Stimulated activated CD4-positive, alpha-beta T cell treated with anti-CD3 and anti-CD28 coated beads, Interleukin-4, amount 100 ng/mL, for 1 hour (primary cell): ENCODE measurements around the gene ADGB.
A peak's percentile ranks its signal among the peaks of the same experiment; 100 is the strongest.
"Not testable (repeated sequence)": the region's sequence is repeated elsewhere in the genome, so short reads cannot be mapped to it uniquely, and the experiment has no call there.

Experiments used
- DNase-seq: peaks from one replicate; pipeline ENCODE4 v3.0.0-alpha.2; 2020

ADGB gene

DNA sequence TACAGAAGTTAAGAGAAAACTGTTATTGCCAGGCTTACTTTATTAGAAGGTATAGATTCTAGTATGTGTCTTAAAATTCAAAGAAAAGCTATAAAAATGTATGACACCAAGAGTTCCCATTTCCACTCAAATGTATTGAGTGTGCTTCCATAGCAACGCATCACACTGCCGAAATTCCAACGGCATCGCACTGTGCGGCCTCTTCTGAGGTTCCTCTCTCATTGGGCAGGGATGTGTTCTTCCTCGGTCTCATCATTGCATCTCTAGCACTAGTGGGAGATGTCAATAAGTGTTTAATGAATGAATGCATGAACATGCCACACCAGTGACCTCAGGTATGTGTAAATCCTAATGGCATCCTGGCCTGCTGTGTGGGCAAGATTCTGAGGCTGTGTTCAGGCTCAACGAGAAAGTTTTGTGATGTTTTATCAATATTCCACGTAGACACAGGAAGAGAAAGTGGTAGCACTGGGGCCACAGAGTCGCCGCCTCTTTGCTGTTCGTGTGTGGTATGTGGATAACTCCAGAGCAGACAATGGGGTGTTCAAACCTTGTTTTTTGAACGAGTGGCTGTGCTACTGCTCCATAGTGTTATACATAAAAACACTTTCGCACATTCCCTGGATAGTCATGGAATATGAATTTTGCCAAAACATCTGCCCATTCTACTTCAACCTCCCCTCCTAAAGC is 171.6 kb downstream of the ADGB start:
- no peak for DNase-seq

DNA sequence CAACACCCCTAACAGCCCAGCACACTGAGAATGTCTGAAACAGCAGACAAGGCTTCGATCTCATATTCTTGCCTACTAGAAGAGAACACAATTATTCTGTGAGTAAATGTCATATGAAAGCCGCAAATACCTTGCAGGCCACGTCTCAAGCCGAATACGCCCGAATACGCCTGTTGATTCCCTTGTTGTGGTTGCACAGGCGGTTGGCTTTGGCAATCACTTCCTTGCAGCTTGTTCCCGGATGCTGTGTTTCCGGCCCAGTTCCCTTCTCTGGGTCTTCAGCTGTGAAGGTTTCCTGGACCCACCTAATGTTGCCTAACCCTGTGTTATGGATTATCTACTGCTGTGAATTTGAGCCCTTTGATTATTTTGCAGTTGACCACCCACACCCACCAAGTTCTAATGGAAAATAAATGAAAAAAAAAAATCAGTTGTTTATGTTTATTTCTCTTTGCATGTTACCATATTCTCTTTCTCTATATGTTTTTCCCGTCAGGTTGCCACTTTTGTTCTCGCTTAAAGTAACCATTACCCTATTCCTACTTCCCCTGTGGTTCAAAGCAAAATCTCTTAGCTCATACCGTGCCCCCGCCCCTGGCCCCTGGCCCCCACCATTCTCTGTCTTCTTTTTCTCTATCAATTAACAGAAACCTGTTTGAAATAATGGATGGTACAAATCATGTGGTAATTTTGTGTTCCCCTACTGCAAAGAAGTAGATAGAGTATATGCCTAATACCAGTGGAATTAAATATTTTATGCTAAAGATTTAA is 172.4 kb downstream of the ADGB start:
- DNase-seq: peak; percentile 13

DNA sequence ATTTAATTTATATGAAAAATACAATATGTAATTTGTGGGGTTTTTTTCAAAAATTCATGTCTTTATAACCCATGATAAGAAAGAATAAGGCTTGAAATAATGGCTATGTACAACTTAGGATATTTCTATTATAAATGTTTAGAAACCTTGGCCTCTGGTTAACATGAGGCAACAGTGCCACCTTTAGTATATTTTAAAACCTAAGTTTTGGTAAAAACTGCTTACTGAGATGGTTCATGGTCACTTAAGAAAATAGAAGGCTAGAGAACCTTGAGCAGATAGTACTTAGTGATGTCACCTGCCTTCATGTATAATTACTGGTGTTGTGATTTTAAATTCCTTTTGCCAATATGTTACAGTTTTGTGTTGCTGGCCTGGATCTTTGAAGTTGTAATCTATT is 176.4 kb downstream of the ADGB start:
- DNase-seq: no peak

DNA sequence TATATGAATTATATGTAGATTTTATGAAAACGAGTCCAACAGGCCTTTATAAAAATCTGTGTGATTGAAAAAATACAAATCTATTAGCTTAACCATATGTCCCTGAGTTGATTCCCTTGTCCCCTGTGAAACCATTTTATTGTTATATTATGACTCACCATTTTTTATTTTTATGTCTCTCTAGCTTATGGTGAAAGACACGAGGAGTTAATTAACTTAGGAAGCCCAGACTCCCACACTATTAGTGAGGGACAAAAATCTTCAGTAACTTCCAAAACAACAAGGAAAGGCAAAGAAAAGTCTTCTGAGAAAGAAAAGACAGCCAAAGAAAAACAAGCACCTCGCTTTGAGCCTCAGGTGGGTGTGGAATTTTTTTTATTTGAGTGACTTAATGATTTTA is 183.1 kb downstream of the ADGB start:
- no peak for DNase-seq

DNA sequence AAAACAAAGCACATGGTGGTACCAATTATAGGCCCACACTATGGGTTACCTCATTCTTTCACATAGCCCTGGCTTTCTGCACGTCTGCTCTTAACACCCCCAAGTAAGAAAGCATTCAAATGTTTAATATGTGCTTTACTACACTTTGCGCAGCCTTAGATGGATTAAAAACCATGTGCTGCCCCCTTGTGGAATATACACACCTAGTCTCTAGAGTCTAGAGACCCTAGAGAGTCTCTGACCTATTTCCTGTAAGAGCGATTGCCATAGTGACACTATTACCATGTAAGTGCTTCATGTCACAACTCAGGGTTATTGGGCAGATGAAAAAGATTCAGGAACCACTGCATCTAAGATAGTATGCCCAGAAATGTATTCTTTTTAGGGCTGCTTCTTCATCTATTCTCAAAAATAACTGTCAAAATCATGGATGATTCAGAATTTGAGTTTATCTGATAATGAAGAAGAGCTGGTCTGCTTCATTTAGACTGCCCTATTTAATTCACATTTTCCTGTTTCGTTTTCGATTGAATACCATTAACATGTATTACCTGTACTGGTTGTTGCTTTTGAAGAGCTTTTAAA is 186.3 kb downstream of the ADGB start:
- DNase-seq: no peak

DNA sequence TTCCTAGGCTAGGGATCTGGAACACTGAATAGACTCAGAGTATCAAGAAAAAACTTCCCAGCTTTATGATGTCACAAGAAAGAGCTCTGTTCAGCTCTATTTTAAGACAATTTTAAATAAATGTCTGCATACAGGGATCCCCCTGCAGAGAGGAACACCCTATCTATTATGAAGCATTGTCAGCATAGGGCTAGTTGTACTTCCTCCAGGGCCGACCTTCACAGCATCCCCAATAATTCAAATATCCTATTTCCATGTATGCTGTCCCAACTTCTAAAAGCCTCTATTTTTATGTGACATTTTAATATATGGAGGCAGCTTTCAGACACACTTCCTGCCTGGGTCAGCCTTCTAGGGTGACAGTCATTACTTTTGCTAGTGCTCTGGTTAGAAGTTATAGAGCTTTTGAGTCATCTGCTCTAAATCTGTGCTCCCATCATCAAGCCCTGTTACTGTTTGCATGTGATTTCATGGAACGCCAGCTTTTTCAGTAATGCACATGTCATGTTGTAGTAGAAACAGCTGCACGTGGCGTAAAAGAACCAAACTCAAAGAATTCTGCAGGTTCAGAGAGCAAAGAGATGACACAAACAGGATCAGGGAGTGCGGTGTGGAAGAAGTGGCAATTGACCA is 189.2 kb downstream of the ADGB start:
- no peak for DNase-seq

DNA sequence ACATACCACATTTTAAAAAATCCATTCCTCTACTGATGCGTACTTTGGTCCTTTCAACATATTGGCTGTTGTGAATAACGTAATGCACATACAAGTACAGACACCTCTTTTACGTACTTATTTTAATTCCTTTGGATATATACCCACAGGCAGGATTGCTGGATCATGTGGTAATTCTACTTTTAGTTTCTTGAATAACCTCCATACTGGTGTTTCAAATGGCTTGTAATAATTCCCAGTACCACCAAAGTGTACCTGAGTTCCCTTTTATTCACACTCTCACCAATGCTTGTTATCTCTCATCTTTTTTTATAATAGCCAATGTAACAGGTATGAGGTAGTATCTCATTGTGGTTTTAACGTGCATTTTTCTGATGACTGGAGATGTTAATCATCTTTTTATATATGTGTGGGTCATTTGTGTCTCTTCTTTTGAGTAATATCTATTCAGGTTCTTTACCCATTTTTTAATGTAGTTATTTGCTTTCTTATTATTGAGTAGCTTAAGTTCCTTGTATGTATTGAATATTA is 191.9 kb downstream of the ADGB start:
- no peak for DNase-seq

DNA sequence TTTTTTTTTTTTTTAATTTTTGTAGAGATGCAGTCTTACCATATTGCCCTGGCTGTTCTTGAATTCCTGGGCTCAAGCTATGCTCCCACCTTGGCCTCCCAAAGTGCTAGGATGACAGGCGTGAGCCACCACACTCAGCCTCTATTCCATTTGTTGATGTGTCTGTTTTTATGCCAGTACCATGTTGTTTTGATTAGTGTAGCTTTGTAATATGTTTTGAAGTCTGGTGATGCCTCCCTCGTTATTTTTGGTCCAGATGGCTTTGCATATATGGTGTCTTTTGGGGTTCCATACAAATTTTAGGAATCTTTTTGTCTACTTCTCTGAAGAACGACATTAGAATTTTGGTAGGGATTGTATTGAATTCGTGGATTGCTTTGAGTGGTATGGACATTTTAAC is 193.2 kb downstream of the ADGB start:
- DNase-seq: no peak

DNA sequence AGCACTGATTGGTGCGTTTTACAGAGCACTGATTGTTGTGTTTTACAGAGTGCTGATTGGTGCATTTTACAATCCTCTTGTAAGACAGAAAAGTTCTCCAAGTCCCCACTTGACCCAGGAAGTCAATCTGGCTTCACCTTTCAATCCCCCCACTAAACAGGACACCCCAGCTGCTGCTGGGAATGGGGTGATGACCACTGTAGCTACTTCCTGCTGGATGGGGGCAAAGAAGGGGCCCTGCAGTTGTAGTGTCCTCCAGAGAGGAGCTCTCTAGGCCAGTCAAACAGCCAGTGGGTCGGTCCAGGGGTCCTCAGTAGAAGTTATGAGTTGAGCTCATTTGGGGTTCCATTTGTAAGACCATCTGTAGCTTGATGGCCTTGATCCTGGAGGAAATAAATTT is 194.4 kb downstream of the ADGB start:
- DNase-seq: not testable (repeated sequence)

DNA sequence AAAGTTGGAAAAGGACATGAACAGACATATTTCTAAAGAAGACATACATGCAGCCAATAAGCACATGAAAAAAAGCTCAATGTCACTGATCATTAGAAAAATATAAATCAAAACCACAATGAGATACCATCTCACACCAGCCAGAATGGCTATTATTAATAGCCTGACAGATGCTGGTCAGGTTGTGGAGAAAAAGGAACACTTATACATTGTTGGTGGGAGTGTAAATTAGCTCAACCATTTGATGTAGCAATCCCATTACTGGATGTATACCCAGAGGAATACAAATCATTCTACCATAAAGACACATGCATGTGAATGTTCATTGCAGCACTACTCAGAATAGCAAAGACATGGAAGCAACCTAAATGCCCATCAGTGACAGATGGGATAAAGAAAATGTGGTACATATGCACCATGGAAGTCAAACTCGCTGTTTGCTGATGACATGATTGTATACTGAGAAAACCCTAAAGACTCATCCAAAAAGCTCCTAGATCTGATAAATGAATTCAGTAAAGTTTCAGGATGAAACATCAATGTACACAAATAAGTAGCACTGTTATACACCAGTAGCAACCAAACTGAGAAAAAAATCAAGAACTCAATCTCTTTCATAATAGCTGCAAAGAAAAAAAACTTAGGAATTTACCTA is 196.8 kb downstream of the ADGB start:
- DNase-seq: no peak

DNA sequence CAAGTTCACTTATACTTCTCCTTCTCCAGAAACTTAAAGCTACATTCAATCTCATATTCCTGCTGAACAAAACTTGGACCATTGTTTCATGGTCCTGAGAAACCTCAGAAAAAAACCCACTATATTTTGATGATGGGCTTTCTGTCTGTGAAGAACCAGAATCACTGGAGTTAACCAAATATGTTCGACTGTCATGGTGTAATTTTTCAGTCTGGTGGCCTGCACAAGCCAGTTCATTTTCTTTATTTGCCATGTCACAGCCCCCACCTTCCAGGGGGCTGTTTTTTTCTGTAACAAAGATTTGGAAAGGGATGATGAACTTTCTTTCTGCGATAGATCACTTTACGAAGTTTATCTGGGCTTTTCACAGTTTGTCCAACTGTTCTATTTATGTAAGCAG is 204.4 kb downstream of the ADGB start:
- not testable (repeated sequence) for DNase-seq

DNA sequence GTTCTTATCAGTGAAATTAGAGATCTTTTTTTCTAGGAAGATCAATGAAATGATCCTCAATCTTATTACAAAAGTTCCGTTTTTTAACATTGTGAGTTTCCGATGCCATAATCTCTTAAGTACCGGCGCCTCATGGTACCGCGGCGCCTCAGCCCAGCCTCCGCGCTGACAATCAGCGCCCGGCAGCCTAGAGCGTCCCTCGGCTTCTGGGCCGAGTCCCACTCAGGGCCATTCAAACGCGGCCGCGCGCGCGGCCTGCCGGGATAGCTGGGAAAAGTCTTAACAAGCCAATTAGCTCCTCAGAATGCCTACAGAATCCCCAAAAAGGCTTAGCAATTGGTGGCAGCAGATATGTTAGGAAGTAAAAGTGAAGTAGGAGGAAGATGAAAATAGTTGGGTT is 204.8 kb downstream of the ADGB start:
- DNase-seq: no peak

DNA sequence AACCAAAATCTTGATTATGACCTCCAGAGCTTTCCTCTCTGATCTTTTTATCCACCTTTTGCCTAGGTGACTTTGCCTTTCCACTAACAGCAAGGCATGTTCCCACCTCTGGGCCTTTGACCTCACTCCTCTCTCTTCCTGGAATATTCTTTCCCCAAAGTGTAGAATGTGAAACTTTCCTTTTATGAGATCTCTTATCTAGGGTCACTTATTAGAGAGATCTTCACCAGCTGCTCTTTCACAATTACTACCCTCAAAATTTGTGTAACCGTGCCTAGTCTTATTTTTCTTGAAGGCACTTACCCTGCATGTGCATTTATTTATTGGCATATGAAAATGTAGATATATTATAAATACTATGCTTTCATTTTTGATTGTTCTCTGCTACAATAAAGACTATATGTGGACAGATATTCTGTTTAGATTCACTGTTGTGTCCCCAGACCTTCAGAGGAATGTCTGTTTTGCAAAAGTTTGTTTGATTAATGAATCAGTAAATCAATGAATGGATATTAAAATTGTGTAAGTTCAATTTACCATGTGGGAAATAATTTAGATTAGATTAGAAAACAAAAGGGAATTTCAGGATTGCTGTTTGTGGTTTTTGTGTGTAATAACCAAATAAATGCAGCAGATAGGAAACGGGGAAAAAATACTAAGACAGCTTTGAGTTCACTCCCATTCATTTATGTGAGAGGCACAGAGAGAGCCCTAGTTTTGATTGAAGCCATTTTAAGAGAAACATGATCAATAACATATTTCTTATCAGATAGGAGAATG is 207.0 kb downstream of the ADGB start:
- DNase-seq: no peak

DNA sequence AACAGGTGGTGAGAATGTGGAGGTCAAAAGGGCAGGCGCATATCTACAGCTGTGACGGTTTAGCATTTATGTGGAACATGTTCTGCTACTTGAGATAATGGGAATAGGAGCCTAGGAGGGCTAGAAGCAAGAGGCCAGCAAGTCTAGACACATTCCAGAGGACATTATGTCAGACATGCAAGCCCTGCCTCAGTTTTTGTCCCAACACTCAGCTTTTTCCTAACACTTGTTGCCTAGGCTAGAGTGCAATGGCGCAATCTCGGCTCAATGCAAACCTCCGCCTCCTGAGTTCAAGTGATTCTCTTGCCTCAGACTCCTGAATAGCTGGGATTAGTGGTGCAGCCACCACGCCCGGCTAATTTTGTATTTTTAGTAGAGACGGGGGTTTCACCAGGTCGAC is 210.2 kb downstream of the ADGB start:
- DNase-seq: not testable (repeated sequence)

DNA sequence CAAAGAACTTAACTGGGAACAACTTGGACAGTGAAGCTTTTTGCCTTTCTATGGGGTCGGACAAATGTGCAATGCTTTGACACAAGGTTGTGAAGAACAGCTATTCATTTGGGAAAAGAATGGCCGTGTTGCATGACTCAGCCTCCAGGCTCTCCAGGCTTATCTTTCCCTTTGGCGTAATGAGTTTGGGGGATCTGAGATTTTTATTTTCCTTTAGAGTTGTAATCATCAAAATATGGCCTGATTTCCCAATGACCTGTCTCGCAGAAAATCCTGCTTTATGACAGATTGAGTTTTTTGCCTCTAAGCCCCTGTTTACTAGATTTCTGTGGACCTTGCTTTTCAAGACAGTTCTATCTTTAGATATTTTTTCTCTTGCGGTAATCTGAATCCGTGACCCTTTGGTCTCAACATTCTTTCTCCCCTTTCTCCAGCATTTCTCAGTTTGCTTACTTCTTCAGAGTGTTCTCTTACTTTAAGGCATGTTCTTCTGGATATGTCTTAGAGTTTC is 214.1 kb downstream of the ADGB start:
- DNase-seq: not testable (repeated sequence)

DNA sequence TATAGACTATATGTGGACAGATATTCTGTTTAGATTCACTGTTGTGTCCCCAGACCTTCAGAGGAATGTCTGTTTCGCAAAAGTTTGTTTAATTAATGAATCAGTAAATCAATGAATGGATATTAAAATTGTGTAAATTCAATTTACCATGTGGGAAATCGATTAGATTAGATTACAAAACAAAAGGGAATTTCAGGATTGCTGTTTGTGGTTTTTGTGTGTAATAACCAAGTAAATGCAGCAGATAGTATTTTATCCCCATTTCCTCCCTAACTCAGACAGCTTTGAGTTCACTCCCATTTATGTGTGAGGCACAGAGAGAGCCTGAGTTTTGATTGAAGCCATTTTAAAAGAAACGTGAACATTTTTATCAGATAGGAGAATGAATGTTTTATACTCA is 214.8 kb downstream of the ADGB start:
- no peak for DNase-seq

DNA sequence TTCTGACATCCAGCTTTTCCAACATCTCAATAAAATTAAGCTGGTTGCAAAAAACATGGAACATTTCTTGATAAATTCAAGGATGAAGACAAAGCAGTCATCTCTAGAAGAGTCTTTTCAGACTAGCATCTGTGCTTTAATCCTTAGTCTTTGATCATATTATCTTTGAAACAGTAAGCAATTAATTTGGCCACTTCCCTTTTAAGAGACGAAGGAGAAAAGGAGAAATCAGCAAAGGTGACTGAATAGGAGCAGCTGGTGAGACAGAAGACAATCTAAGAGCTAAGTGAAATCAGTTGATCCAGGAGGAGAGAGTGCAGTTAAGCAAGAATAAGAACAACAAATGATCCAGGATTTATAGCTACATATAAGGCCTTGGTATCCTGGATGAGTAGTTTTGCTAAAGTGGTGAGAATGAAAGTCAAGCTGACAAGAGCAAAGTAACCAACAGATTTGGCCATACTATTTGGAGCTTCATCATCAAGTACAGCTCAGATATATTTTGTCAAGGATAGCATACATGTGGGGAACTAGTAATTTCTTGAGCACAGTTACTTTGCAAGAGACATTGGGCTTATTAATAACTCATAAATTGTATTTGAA is 215.5 kb downstream of the ADGB start:
- DNase-seq: no peak

DNA sequence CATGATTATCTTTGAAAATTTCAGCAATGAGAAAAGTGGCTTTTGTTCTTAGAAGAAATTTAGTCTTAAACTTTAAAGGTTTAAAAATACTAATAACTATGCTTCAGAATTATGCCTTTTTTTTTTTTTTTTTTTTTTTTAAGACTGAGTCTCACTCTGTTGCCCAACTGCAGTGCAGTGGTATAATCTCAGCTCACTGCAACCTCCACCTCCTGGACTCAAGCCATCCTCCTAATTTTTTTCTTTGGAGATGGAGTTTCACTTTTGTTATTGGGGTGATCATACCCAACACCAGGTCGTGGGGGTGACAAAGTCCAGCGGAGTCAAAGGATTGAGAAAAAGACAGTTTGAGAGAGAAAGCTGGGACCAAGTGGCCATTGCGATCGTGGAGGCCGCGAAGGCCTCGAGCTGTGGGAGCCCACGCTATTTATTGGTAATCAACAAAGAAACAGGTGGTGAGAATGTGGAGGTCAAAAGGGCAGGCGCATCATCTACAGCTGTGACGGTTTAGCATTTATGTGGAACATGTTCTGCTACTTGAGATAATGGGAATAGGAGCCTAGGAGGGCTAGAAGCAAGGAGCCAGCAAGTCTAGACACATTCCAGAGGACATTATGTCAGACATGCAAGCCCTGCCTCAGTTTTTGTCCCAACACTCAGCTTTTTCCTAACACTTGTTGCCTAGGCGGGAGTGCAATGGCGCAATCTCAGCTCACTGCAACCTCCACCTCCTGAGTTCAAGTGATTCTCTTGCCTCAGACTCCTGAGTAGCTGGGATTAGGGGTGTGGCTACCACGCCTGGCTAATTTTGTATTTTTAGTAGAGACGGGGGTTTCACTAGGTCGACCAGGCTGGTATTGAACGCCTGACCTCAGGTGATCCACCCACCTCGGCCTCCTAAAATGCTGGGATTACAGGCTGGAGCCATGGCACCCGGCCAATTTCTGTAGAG is 217.0 kb downstream of the ADGB start:
- not testable (repeated sequence) for DNase-seq

DNA sequence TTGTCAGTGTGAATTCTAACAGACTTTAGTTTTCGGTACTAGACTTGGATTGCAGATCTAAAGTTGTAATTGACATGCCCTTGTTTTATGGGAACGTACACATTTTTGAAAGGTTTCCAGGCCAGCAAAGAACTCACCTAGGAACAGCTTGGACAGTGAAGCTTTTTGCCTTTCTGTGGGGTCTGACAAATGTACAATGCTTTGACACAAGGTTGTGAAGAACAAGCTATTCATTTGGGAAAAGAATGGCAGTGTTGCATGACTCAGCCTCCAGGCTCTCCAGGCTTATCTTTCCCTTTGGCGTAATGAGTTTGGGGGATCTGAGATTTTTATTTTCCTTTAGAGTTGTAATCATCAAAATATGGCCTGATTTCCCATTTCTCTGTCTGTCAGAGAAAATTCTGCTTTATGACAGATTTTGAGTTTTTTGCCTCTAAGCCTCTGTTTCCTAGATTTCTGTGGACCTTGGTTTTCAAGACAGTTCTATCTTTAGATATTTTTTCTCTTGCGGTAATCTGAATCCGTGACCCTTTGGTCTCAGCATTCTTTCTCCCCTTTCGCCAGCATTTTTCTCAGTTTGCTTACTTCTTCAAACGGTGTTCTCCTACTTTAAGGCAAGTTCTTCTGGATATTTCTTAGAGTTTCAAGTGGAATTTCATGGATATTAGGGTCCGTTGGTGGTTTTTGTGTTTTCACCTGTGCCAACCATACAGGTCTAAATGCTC is 221.0 kb downstream of the ADGB start:
- no peak for DNase-seq
